Activated CD8-positive, alpha-beta memory T cell treated with anti-CD3 and anti-CD28 coated beads for 36 hours (primary cell): ENCODE results near the gene MPRIP. TPM values are rescaled to one million over a fixed set of nuclear protein-coding genes. Genes with fewer than 3 reads are reported as not detected.

Experiments
- CTCF ChIA-PET: fragments of 350-600 bp; sonication (Branson Sonifier 250); formaldehyde crosslinking; loops from one replicate; lab custom pipeline; 2021; ENCODE audit warnings: antibody characterized with exemption; lab: Charles Lee
- POLR2A ChIA-PET: fragments of 350-600 bp; sonication (Branson Sonifier 250); formaldehyde crosslinking; loops from one replicate; lab custom pipeline; 2021; ENCODE audit warnings: antibody characterized with exemption; lab: Charles Lee
- total RNA-seq, 2 experiments: library from RNA; stranded (reverse); gene quantifications; one replicate each; pipeline ENCODE4 v1.2.3, GENCODE V29; 2021

The MPRIP gene
- total RNA-seq, 2 experiments from 2014 or later, result 165 to 172 TPM

- ChIA-PET POLR2A (interaction anchor here (1.0 kb wide), 1 partner anchor 76 kb away, joined by 3 read pairs; no protein-coding TSS in a partner anchor), CTCF (no interaction called here)
Observed at GRCh38 chr17:17042851-17043460, 699 bp downstream of the MPRIP start.

GRCh38 chr17:17043461-17044271 lies 1.4 kb downstream of the MPRIP start:
- ChIA-PET POLR2A (no interaction called here), CTCF (interaction anchor here (0.6 kb wide), 1 partner anchor 1829 kb away, joined by 3 read pairs; no protein-coding TSS in a partner anchor)

- CTCF ChIA-PET, result no interaction called here
- POLR2A ChIA-PET, result no interaction called here
Observed at GRCh38 chr17:17044846-17045561, 2.7 kb downstream of the MPRIP start.

- ChIA-PET CTCF (no interaction called here), POLR2A (no interaction called here)
Observed at GRCh38 chr17:17048106-17048505, 5.8 kb downstream of the MPRIP start.

- ChIA-PET POLR2A (no interaction called here), CTCF (interaction anchor here (0.6 kb wide), 1 partner anchor 69 kb away, joined by 3 read pairs; no protein-coding TSS in a partner anchor)
Observed at GRCh38 chr17:17050346-17051345, 8.4 kb downstream of the MPRIP start.

- CTCF ChIA-PET, result no interaction called here
- POLR2A ChIA-PET, result no interaction called here
Observed at GRCh38 chr17:17051380-17051779, 9.1 kb downstream of the MPRIP start.

- POLR2A ChIA-PET, result no interaction called here
Observed at GRCh38 chr17:17051791-17052461, 9.7 kb downstream of the MPRIP start.

GRCh38 chr17:17052462-17053221 lies 10.4 kb downstream of the MPRIP start:
- CTCF ChIA-PET, result interaction anchor here (1.0 kb wide), 1 partner anchor 22 kb away, joined by 3 read pairs; no protein-coding TSS in a partner anchor
- POLR2A ChIA-PET, result no interaction called here

More at GRCh38 chr17:17051791-17052461, 9.7 kb downstream of the MPRIP start:
- CTCF ChIA-PET, result no interaction called here

- ChIA-PET CTCF (interaction anchor here (1.0 kb wide), 1 partner anchor 21 kb away, joined by 3 read pairs; no protein-coding TSS in a partner anchor), POLR2A (no interaction called here)
Observed at GRCh38 chr17:17053446-17054379, 11.5 kb downstream of the MPRIP start.

- CTCF ChIA-PET, result no interaction called here
- POLR2A ChIA-PET, result no interaction called here
Observed at GRCh38 chr17:17054636-17055035, 12.4 kb downstream of the MPRIP start.

GRCh38 chr17:17055286-17056155 lies 13.3 kb downstream of the MPRIP start:
- CTCF ChIA-PET, result no interaction called here
- POLR2A ChIA-PET, result interaction anchor here (0.6 kb wide), 1 partner anchor 476 kb away, joined by 4 read pairs; no protein-coding TSS in a partner anchor

- CTCF ChIA-PET, result no interaction called here
- POLR2A ChIA-PET, result no interaction called here
Observed at GRCh38 chr17:17056156-17056539, 13.9 kb downstream of the MPRIP start.

GRCh38 chr17:17057057-17057551 lies 14.8 kb downstream of the MPRIP start:
- POLR2A ChIA-PET, result no interaction called here

GRCh38 chr17:17058304-17058703 lies 16.0 kb downstream of the MPRIP start:
- ChIA-PET POLR2A (no interaction called here), CTCF (no interaction called here)

More at GRCh38 chr17:17057057-17057551, 14.8 kb downstream of the MPRIP start:
- CTCF ChIA-PET, result no interaction called here

- ChIA-PET CTCF (no interaction called here), POLR2A (no interaction called here)
Observed at GRCh38 chr17:17059301-17059890, 17.1 kb downstream of the MPRIP start.
